ENCODE data around the gene ENKD1. TPM values are rescaled to one million over a fixed set of nuclear protein-coding genes. Genes with fewer than 3 reads are reported as not detected.

The ENKD1 gene
- total and polyA plus RNA-seq, 2 donors (not counting 1 experiment from before 2014, with no cell fraction given), result 13.3 to 14.3 TPM

DNA sequence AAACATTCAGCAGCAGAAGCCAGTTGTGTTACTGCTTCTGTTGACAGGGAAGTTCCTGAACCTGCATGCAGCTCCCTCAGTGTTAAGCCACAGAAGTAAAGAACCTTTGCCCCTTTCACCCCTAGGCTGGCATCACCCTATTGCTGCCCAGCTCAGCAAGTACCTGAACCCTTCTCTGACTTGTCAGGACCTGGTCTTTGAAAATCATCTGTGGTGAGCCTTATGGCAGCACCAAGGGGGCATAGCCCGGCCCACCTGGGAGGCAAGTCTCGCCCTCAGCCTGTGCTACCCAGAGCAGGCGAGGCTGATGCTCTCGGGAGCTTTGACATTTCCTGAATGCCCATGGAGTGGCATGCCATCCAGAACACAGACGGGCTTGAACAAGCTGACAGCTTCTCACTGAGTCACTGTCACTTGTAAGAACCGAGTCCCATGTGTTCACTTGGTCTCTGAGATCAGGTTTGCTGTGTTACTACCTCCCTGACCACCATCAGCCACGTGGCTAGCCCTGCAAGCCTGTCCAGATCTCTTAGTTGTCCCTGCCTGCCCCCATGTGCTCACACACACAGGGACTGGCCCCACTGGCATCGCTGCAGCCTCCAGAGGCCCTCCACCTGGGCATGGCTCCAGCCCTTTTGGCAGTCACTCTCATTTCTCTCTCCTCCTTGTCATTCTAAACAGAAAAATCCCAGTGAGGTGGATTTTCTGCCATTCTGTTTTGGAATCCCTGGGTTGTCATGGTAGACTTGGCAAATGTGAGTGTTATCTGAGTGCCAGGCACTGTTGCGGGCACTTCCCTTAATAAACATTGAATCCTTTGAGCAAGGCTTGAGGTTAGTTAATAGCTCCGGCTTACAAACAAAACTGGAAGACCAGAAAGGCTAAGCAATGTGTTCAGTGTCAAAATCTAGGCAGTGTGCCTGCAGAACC, 24.5 kb downstream of the ENKD1 start:
- ATAC-seq (ENCODE audit: low read depth), result no peak
- peaks cover 16% of the 10 kb centered on the region for H3K4me1 Mint-ChIP-seq
- H3K4me2 ChIP-seq (replicated peaks; ENCODE audit: low read depth, low read length, poor library complexity, severe bottlenecking), result no peak overlapping the region
- no peak overlapping the region for H3K9ac ChIP-seq (ENCODE audit: low read length)
- H2AFZ ChIP-seq (ENCODE audit: insufficient read depth, low read depth, low read length, poor library complexity, severe bottlenecking), result no peak overlapping the region
- no peaks in the 10 kb centered on the region for H3K9me3 ChIP-seq (ENCODE audit: control extremely low read depth in 1 of 3, control insufficient read depth in 2 of 3, insufficient read depth in 1 of 3, low read length in 2 of 3)
- H3K4me1 ChIP-seq (ENCODE audit: control insufficient read depth in 2 of 2, insufficient read depth in 2 of 2, low read length in 2 of 2), result peaks cover 12 to 20% of the 10 kb centered on the region in 2 donors
- H3K4me3 Mint-ChIP-seq, result no peak overlapping the region
- POLR2A ChIA-PET, result interaction anchor here (0.6 to 4.7 kb wide), 3 partner anchors 15 to 609 kb away, joined by 3 to 50 read pairs (median 4); no protein-coding TSS in a partner anchor
- H3K27me3 ChIP-seq (replicated peaks in 1 of 4; ENCODE audit: control extremely low read depth in 1 of 4, control insufficient read depth in 3 of 4, insufficient read depth in 4 of 4, low read length in 3 of 4), result no peaks in the 10 kb centered on the region
- no peaks in the 10 kb centered on the region for H3K9me3 Mint-ChIP-seq (ENCODE audit: insufficient read depth)
- H3K27ac ChIP-seq (ENCODE audit: low read length in 2 of 2), result no peak overlapping the region
- no peak for TF ChIP-seq CTCF (IDR thresholded peaks at IDR 0.05)
- TF ChIP-seq EZH2 (IDR thresholded peaks at IDR 0.05; ENCODE audit: borderline replicate concordance, insufficient read depth, low read depth, low read length, poor library complexity, severe bottlenecking), result no peak
- no peaks in the 10 kb centered on the region for H3K27me3 Mint-ChIP-seq
- H3K27ac Mint-ChIP-seq, result no peak overlapping the region
- DNase-seq, result no peak
- 83% methylated on average over 9 of the region's 10 CpGs for WGBS (ENCODE audit: insufficient coverage)
- intact Hi-C loops (cut with micrococcal nuclease), result no loop called here
- peaks cover 10% of the 10 kb centered on the region for H4K20me1 ChIP-seq (ENCODE audit: control insufficient read depth, insufficient read depth, low read length, poor library complexity, severe bottlenecking)
- no peak overlapping the region for H3K4me3 ChIP-seq (ENCODE audit: control extremely low read depth in 1 of 5, extremely low read depth in 1 of 5, insufficient read depth in 1 of 5, low read depth in 2 of 5, low read length in 4 of 5)
- CTCF ChIA-PET, result interaction anchor here (0.7 to 8.4 kb wide), 7 partner anchors 22 to 128 kb away, joined by 3 to 220 read pairs (median 8); no protein-coding TSS in a partner anchor
- H3K79me2 ChIP-seq (ENCODE audit: control insufficient read depth, insufficient read depth, low read length), result peaks cover 34% of the 10 kb centered on the region
- peaks cover 0 to 29% of the 10 kb centered on the region in 2 experiments for H3K36me3 ChIP-seq (replicated peaks in 1 of 2; ENCODE audit: control extremely low read depth in 1 of 2, control insufficient read depth in 1 of 2, extremely low read depth in 1 of 2, insufficient read depth in 2 of 2, low read length in 1 of 2)

DNA sequence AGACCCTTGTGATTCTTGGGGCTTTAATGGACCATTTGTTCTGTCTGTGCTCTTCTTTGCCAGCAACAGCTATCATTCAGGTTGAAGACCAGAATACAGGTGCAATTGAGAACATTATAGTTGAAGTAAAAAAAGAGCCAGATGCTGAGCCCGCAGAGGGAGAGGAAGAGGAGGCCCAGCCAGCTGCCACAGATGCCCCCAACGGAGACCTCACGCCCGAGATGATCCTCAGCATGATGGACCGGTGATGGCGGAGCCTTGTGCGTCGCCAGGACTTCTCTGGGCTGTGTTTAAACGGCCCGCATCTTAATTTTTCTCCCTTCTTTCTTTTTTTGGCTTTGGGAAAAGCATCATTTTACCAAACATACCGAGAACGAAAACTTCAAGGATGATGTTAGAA, 28.9 kb downstream of the ENKD1 start:
- H4K20me1 ChIP-seq (ENCODE audit: control insufficient read depth, insufficient read depth, low read length, poor library complexity, severe bottlenecking), result no peaks in the 10 kb centered on the region
- no peaks in the 10 kb centered on the region for H3K9me3 Mint-ChIP-seq (ENCODE audit: insufficient read depth)
- intact Hi-C loops (cut with micrococcal nuclease), result no loop called here
- ATAC-seq (ENCODE audit: low read depth) (no peak), DNase-seq (no peak)
- no peaks in the 10 kb centered on the region for H3K27me3 Mint-ChIP-seq
- H3K4me3 Mint-ChIP-seq, result no peak overlapping the region
- H3K4me1 Mint-ChIP-seq, result no peaks in the 10 kb centered on the region
- TF ChIP-seq EZH2 (IDR thresholded peaks at IDR 0.05; ENCODE audit: borderline replicate concordance, insufficient read depth, low read depth, low read length, poor library complexity, severe bottlenecking), result no peak
- TF ChIP-seq CTCF (IDR thresholded peaks at IDR 0.05), result no peak
- peaks cover 6 to 51% of the 10 kb centered on the region in 2 experiments for H3K36me3 ChIP-seq (replicated peaks in 1 of 2; ENCODE audit: control extremely low read depth in 1 of 2, control insufficient read depth in 1 of 2, extremely low read depth in 1 of 2, insufficient read depth in 2 of 2, low read length in 1 of 2)
- no peaks in the 10 kb centered on the region for H3K27me3 ChIP-seq (replicated peaks in 1 of 4; ENCODE audit: control extremely low read depth in 1 of 4, control insufficient read depth in 3 of 4, insufficient read depth in 4 of 4, low read length in 3 of 4)
- H3K9ac ChIP-seq (ENCODE audit: low read length), result no peak overlapping the region
- H3K79me2 ChIP-seq (ENCODE audit: control insufficient read depth, insufficient read depth, low read length), result no peaks in the 10 kb centered on the region
- H3K9me3 ChIP-seq (ENCODE audit: control extremely low read depth in 1 of 3, control insufficient read depth in 2 of 3, insufficient read depth in 1 of 3, low read length in 2 of 3), result no peaks in the 10 kb centered on the region
- H3K4me1 ChIP-seq (ENCODE audit: control insufficient read depth in 2 of 2, insufficient read depth in 2 of 2, low read length in 2 of 2), result no peaks in the 10 kb centered on the region
- no peak overlapping the region for H2AFZ ChIP-seq (ENCODE audit: insufficient read depth, low read depth, low read length, poor library complexity, severe bottlenecking)
- no peak overlapping the region for H3K27ac Mint-ChIP-seq
- WGBS (ENCODE audit: insufficient coverage), result 96% methylated on average over 7 of the region's 12 CpGs
- H3K4me2 ChIP-seq (replicated peaks; ENCODE audit: low read depth, low read length, poor library complexity, severe bottlenecking), result no peak overlapping the region
- ChIA-PET POLR2A (interaction anchor here (0.7 kb wide), 1 partner anchor 15 kb away, joined by 7 read pairs; no protein-coding TSS in a partner anchor), CTCF (interaction anchor here (1.0 to 3.1 kb wide), 3 partner anchors 74 to 117 kb away, joined by 3 to 21 read pairs (median 3); no protein-coding TSS in a partner anchor)
- H3K27ac ChIP-seq (ENCODE audit: low read length in 2 of 2), result no peak overlapping the region
- H3K4me3 ChIP-seq (ENCODE audit: control extremely low read depth in 1 of 5, extremely low read depth in 1 of 5, insufficient read depth in 1 of 5, low read depth in 2 of 5, low read length in 4 of 5), result no peak overlapping the region

Data from B cell (primary cell).